OCI-LY3 (cell line): ENCODE measurements around the gene CRY1.

Source experiments
- CTCF ChIP-seq: fragments of 200-600, 300-600 bp; sonication (generic); IDR thresholded peaks from 2 replicates; pipeline ENCODE4 v1.5.1; 2014; ENCODE audit warnings: antibody characterized with exemption, low read length, low read depth
- EZH2phosphoT487 ChIP-seq: fragments of 200-600 bp; shearing (Covaris generic); IDR thresholded peaks from 2 replicates; pipeline ENCODE4 v1.6.1; 2018; ENCODE audit warnings: antibody characterized with exemption, mixed run types, low read depth

GRCh38 chr12:106978035-106978800 is 115.1 kb downstream of the CRY1 start:
- TF ChIP-seq CTCF (no peak), EZH2phosphoT487 (no peak)
